CD4-positive, alpha-beta T cell treated with Interleukin-12 subunit alpha and Interleukin-12 subunit beta, for 1 hour (primary cell): ENCODE data around the gene ADAMTS17.

Experiments
- DNase-seq: peaks from one replicate; pipeline ENCODE4 v3.0.0-alpha.2; 2020

ADAMTS17 gene

GRCh38 chr15:100166313-100166712 lies 175.5 kb downstream of the ADAMTS17 start:
- no peak for DNase-seq

- DNase-seq = no peak
Measured at GRCh38 chr15:100163961-100164360, 177.8 kb downstream of the ADAMTS17 start.

- DNase-seq = no peak
Measured at GRCh38 chr15:100160953-100161352, 180.8 kb downstream of the ADAMTS17 start.

GRCh38 chr15:100159436-100159835 lies 182.3 kb downstream of the ADAMTS17 start:
- DNase-seq = no peak

GRCh38 chr15:100158356-100158755 lies 183.4 kb downstream of the ADAMTS17 start:
- DNase-seq = no peak

- DNase-seq = no peak
Measured at GRCh38 chr15:100156201-100156600, 185.6 kb downstream of the ADAMTS17 start.

GRCh38 chr15:100154338-100154737 lies 187.4 kb downstream of the ADAMTS17 start:
- DNase-seq = no peak

- DNase-seq = no peak
Measured at GRCh38 chr15:100152463-100152862, 189.3 kb downstream of the ADAMTS17 start.

- DNase-seq = no peak
Measured at GRCh38 chr15:100150906-100151305, 190.9 kb downstream of the ADAMTS17 start.

GRCh38 chr15:100147828-100148227 lies 193.9 kb downstream of the ADAMTS17 start:
- DNase-seq = no peak

GRCh38 chr15:100143378-100143777 lies 198.4 kb downstream of the ADAMTS17 start:
- no peak for DNase-seq

- DNase-seq = no peak
Measured at GRCh38 chr15:100141311-100142001, 200.3 kb downstream of the ADAMTS17 start.

GRCh38 chr15:100140527-100141308 lies 201.1 kb downstream of the ADAMTS17 start:
- no peak for DNase-seq

GRCh38 chr15:100134586-100134985 lies 207.2 kb downstream of the ADAMTS17 start:
- no peak for DNase-seq

GRCh38 chr15:100134089-100134583 lies 207.6 kb downstream of the ADAMTS17 start:
- DNase-seq = no peak

GRCh38 chr15:100133001-100133400 lies 208.8 kb downstream of the ADAMTS17 start:
- DNase-seq = no peak

GRCh38 chr15:100132309-100132708 lies 209.5 kb downstream of the ADAMTS17 start:
- DNase-seq = no peak

GRCh38 chr15:100131321-100132224 lies 210.2 kb downstream of the ADAMTS17 start:
- DNase-seq = peak; percentile 20

GRCh38 chr15:100129677-100130076 lies 212.1 kb downstream of the ADAMTS17 start:
- no peak for DNase-seq

GRCh38 chr15:100125401-100126191 lies 216.2 kb downstream of the ADAMTS17 start:
- DNase-seq = no peak

GRCh38 chr15:100124936-100125335 lies 216.8 kb downstream of the ADAMTS17 start:
- no peak for DNase-seq

- DNase-seq = no peak
Measured at GRCh38 chr15:100124361-100124760, 217.4 kb downstream of the ADAMTS17 start.
